Measurements from ENCODE around the gene CWF19L1. TPM values are rescaled to one million over a fixed set of nuclear protein-coding genes. Genes with fewer than 3 reads are reported as not detected.
A peak's percentile ranks its signal among the peaks of the same experiment; 100 is the strongest.

The CWF19L1 gene
- total and polyA plus RNA-seq, 2 donors (not counting 3 experiments of a cell fraction or from before 2014, with no cell fraction given), result 11.5 to 29.9 TPM

GRCh38 chr10:100186253-100187212 lies 80.9 kb downstream of the CWF19L1 start:
- no peaks in the 10 kb centered on the region for H4K20me1 ChIP-seq (replicated peaks; ENCODE audit: control insufficient read depth, extremely low read depth, insufficient read depth, low read length)
- FAIRE-seq (peak; percentile 35), DNase-seq (ENCODE audit: low read depth, low spot score) (no peak)
- H3K4me2 ChIP-seq (ENCODE audit: insufficient read depth, low read length), result peak overlapping the region; percentile 78
- CTCF ChIA-PET, result interaction anchor here (1.0 to 2.6 kb wide), 2 partner anchors 9 to 341 kb away, joined by 3 to 7 read pairs (median 4); no protein-coding TSS in a partner anchor
- H3K36me3 ChIP-seq (ENCODE audit: control insufficient read depth in 2 of 2, extremely low read depth in 1 of 2, insufficient read depth in 2 of 2, low read length in 2 of 2), result peaks cover 7 to 9% of the 10 kb centered on the region in 2 experiments
- peaks cover 16% of the 10 kb centered on the region for H3K4me1 ChIP-seq (ENCODE audit: control insufficient read depth, extremely low read depth, insufficient read depth, low read length)
- no peaks in the 10 kb centered on the region for H3K9me3 ChIP-seq (replicated peaks; ENCODE audit: control insufficient read depth, insufficient read depth, low read length)
- dilution Hi-C loops (cut with MboI; ENCODE audit: extremely low pct_ligation_motif_present, low sequenced_read_pairs), result no loop called here
- TF ChIP-seq MAX (IDR thresholded peaks at IDR 0.05; ENCODE audit: insufficient read depth, insufficient read length), result no peak
- BruUV-seq (replicated peaks), result TSS peak; percentile 87
- no peaks in the 10 kb centered on the region for H3K27me3 ChIP-seq (ENCODE audit: control insufficient read depth in 2 of 2, insufficient read depth in 2 of 2, low read length in 2 of 2)
- intact Hi-C loops (cut with micrococcal nuclease), result loop anchor here (1.0 to 5.0 kb wide), 4 partner anchors 43 to 454 kb away; partner anchors contain the start of genes CHUK, COX15 and CUTC
- peaks cover 41% of the 10 kb centered on the region for H3K79me2 ChIP-seq (ENCODE audit: control insufficient read depth, insufficient read depth, low read length)
- H3K27ac ChIP-seq (ENCODE audit: insufficient read depth, low read depth, low read length), result peak overlapping the region; percentile 42
- peak overlapping the region; percentile 78 for H3K9ac ChIP-seq (replicated peaks; ENCODE audit: extremely low read depth, insufficient read depth, low read length)
- POLR2A ChIA-PET, result no interaction called here
- H3K9me1 ChIP-seq (replicated peaks; ENCODE audit: control insufficient read depth, extremely low read depth, insufficient read depth, low read length), result no peaks in the 10 kb centered on the region
- H3K4me3 ChIP-seq (replicated peaks in 1 of 3; ENCODE audit: insufficient read depth in 1 of 3, low read depth in 1 of 3, low read length in 3 of 3), result peak overlapping the region; percentile 51 to 89 (median 55)
- H2AFZ ChIP-seq (ENCODE audit: low read depth, low read length), result peak overlapping the region; percentile 63

GRCh38 chr10:100185364-100186252 lies 81.8 kb downstream of the CWF19L1 start, which contains the start of gene ERLIN1:
Gene ERLIN1 (minus strand): TSS chr10:100186029. CDS start chr10:100185626, 403 bp downstream.
- peak; percentile 95 for DNase-seq (ENCODE audit: low read depth, low spot score)
- ChIA-PET POLR2A (no interaction called here), CTCF (interaction anchor here (0.6 to 2.6 kb wide), 3 partner anchors 140 to 340 kb away, joined by 3 to 7 read pairs (median 5); no protein-coding TSS in a partner anchor)
- peak; percentile 78 for FAIRE-seq
- Histone ChIP-seq H3K79me2 (ENCODE audit: control insufficient read depth, insufficient read depth, low read length) (peaks cover 41% of the 10 kb centered on the region), H3K27ac (ENCODE audit: insufficient read depth, low read depth, low read length) (peak within 1 kb of the TSS; percentile 42), H3K4me1 (ENCODE audit: control insufficient read depth, extremely low read depth, insufficient read depth, low read length) (peaks cover 16% of the 10 kb centered on the region), H3K4me2 (ENCODE audit: insufficient read depth, low read length) (peak within 1 kb of the TSS; percentile 83), H3K9me1 (replicated peaks; ENCODE audit: control insufficient read depth, extremely low read depth, insufficient read depth, low read length) (no peaks in the 10 kb centered on the region), H3K36me3 (ENCODE audit: control insufficient read depth in 2 of 2, extremely low read depth in 1 of 2, insufficient read depth in 2 of 2, low read length in 2 of 2) (peaks cover under 1 to 7% of the 10 kb centered on the region in 2 experiments), H3K9me3 (replicated peaks; ENCODE audit: control insufficient read depth, insufficient read depth, low read length) (no peaks in the 10 kb centered on the region), H3K9ac (replicated peaks; ENCODE audit: extremely low read depth, insufficient read depth, low read length) (peak within 1 kb of the TSS; percentile 78), H3K27me3 (ENCODE audit: control insufficient read depth in 2 of 2, insufficient read depth in 2 of 2, low read length in 2 of 2) (no peaks in the 10 kb centered on the region), H3K4me3 (replicated peaks in 1 of 3; ENCODE audit: insufficient read depth in 1 of 3, low read depth in 1 of 3, low read length in 3 of 3) (peak within 1 kb of the TSS; percentile 51 to 89 (median 55)), H4K20me1 (replicated peaks; ENCODE audit: control insufficient read depth, extremely low read depth, insufficient read depth, low read length) (no peaks in the 10 kb centered on the region), H2AFZ (ENCODE audit: low read depth, low read length) (peak within 1 kb of the TSS; percentile 63)
- dilution Hi-C loops (cut with MboI; ENCODE audit: extremely low pct_ligation_motif_present, low sequenced_read_pairs) (no loop called here), intact Hi-C loops (cut with micrococcal nuclease) (loop anchor here (1.0 to 5.0 kb wide), 5 partner anchors 44 to 453 kb away; partner anchors contain the start of genes CHUK, COX15 and CUTC)
- TF ChIP-seq POLR2AphosphoS5 (IDR thresholded peaks at IDR 0.05; ENCODE audit: insufficient read depth, low read depth, low read length) (peak; percentile 96), JUN (IDR thresholded peaks at IDR 0.05; ENCODE audit: borderline replicate concordance, insufficient read depth, insufficient read length, low read depth) (no peak), FOS (IDR thresholded peaks at IDR 0.05; ENCODE audit: borderline replicate concordance, insufficient read depth, low read length) (peak; percentile 64), MAX (IDR thresholded peaks at IDR 0.05; ENCODE audit: insufficient read depth, insufficient read length) (peak; percentile 71), POLR2A (IDR thresholded peaks at IDR 0.05; ENCODE audit: low read depth, low read length) (peak; percentile 88), GATA2 (IDR thresholded peaks at IDR 0.05; ENCODE audit: insufficient read depth, insufficient read length, low read depth, low read length) (no peak), MYC (IDR thresholded peaks at IDR 0.05; ENCODE audit: low read depth, low read length) (peak; percentile 69), CTCF (IDR thresholded peaks at IDR 0.05; ENCODE audit: extremely low read depth in 1 of 2, insufficient read depth in 1 of 2, low read depth in 1 of 2, low read length in 2 of 2) (peak in 1 of 2 donors; percentile 8)
- no TSS peak for BruUV-seq (replicated peaks)

Measured in endothelial cell of umbilical vein (primary cell).